HepG2 (cell line): ENCODE measurements around the gene HAS3. TPM values are rescaled to one million over a fixed set of nuclear protein-coding genes. Genes with fewer than 3 reads are reported as not detected.

Experiments used
- ATF3 ChIP-seq: sonication (generic); formaldehyde crosslinking; IDR thresholded peaks from 2 replicates; pipeline ENCODE4 v1.4.0; 2020; ENCODE audit warnings: missing genetic modification reagents
- ATF4 ChIP-seq, 2 experiments: fragments of 450-650 bp in 1 of 2; sonication (generic) in 1 of 2; formaldehyde crosslinking; IDR thresholded peaks; 2 replicates each; pipeline versions ENCODE4 v1.5.0 to v1.8.0; 2020 to 2022; ENCODE audit warnings: mild to moderate bottlenecking in 1 of 2, missing genetic modification reagents in 1 of 2
- ELF4 ChIP-seq: sonication (generic); formaldehyde crosslinking; IDR thresholded peaks from 2 replicates; pipeline ENCODE4 v1.5.0; 2020; ENCODE audit warnings: missing genetic modification reagents, mild to moderate bottlenecking, moderate library complexity, borderline replicate concordance
- MAFF ChIP-seq: IDR thresholded peaks from 2 replicates; pipeline ENCODE4 v1.6.1; 2011; ENCODE audit warnings: low read depth, low read length, improper control_type of control experiment
- MIXL1 ChIP-seq: IDR thresholded peaks from 2 replicates; pipeline ENCODE4 v1.6.1; 2016
- MLX ChIP-seq: IDR thresholded peaks from 2 replicates; pipeline ENCODE4 v1.6.1; 2016
- NFKB2 ChIP-seq: sonication (generic); formaldehyde crosslinking; IDR thresholded peaks from 2 replicates; pipeline ENCODE4 v1.4.0; 2020; ENCODE audit warnings: missing genetic modification reagents, borderline replicate concordance
- POLR2G ChIP-seq: fragments of 200-400 bp; formaldehyde crosslinking; IDR thresholded peaks from 2 replicates; pipeline ENCODE4 v1.6.1; 2018; ENCODE audit warnings: mild to moderate bottlenecking, low read depth, low read length, moderate library complexity
- RERE ChIP-seq: IDR thresholded peaks from 2 replicates; pipeline ENCODE4 v1.6.1; 2016; ENCODE audit warnings: low read depth, missing genetic modification reagents, missing compliant biosample characterization
- TBX3 ChIP-seq: fragments of 450-650 bp; IDR thresholded peaks from 2 replicates; pipeline ENCODE4 v1.6.1; 2017; ENCODE audit warnings: antibody characterized with exemption, mild to moderate bottlenecking, inconsistent platforms, borderline replicate concordance
- ZBTB34 ChIP-seq: sonication (generic); formaldehyde crosslinking; IDR thresholded peaks from 2 replicates; pipeline ENCODE4 v1.8.0; 2022; ENCODE audit warnings: mild to moderate bottlenecking, missing genetic modification reagents
- ZFP36L1 ChIP-seq: sonication (generic); formaldehyde crosslinking; IDR thresholded peaks from 2 replicates; pipeline ENCODE4 v1.8.0; 2022; ENCODE audit warnings: mild to moderate bottlenecking, missing genetic modification reagents, moderate library complexity
- ZNF17 ChIP-seq: sonication (generic); formaldehyde crosslinking; IDR thresholded peaks from 2 replicates; pipeline ENCODE4 v1.5.0; 2020; ENCODE audit warnings: mild to moderate bottlenecking, missing genetic modification reagents
- ZNF280B ChIP-seq: sonication (generic); formaldehyde crosslinking; IDR thresholded peaks from 2 replicates; pipeline ENCODE4 v1.5.0; 2020; ENCODE audit warnings: missing genetic modification reagents, mild to moderate bottlenecking, borderline replicate concordance
- ZNF317 ChIP-seq: sonication (generic); formaldehyde crosslinking; IDR thresholded peaks from 2 replicates; pipeline ENCODE4 v1.5.0; 2020; ENCODE audit warnings: mild to moderate bottlenecking, missing genetic modification reagents
- ZNF451 ChIP-seq: sonication (generic); formaldehyde crosslinking; IDR thresholded peaks from 2 replicates; pipeline ENCODE4 v1.5.0; 2020; ENCODE audit warnings: mild to moderate bottlenecking, missing genetic modification reagents
- ZNF570 ChIP-seq: sonication (generic); formaldehyde crosslinking; IDR thresholded peaks from 2 replicates; pipeline ENCODE4 v1.4.0; 2020; ENCODE audit warnings: mild to moderate bottlenecking, missing genetic modification reagents, borderline replicate concordance
- ZNF589 ChIP-seq: sonication (generic); formaldehyde crosslinking; conservative IDR thresholded peaks from 2 replicates; pipeline ENCODE4 v1.8.0; 2022; ENCODE audit warnings: mild to moderate bottlenecking, moderate library complexity, missing genetic modification reagents
- polyA plus RNA-seq, 8 experiments: library from polyadenylated mRNA; depleted of rRNA in 3 of 8; stranded (reverse) in 7 of 8; unstranded in 1 of 8; fragments of >200 nt; fragmentation: Illumina TruSeq in 4 of 8; extraction: Trizol in 4 of 8; gene quantifications; 2 replicates each; pipeline versions ENCODE4 v1.2.1 to v1.2.3, GENCODE V29; 2011 to 2016; ENCODE audit warnings: low read depth in 4 of 8, missing spikeins in 1 of 8, mixed read lengths in 1 of 8; ENCODE audit not compliant: insufficient read depth in 1 of 8
- total RNA-seq, 5 experiments: library from RNA; depleted of rRNA; stranded (reverse); fragments of >200 nt; fragmentation: Illumina TruSeq; extraction: Trizol; gene quantifications; 2 replicates each; pipeline ENCODE4 v1.2.3, GENCODE V29; 2016; ENCODE audit warnings: low read depth in 1 of 5

HAS3 gene
- total and polyA plus RNA-seq, 2 of the 13 experiments (the other 11 are each of a cell fraction or from before 2014, with no cell fraction given) = 0.04 to 0.30 TPM

- TF ChIP-seq RERE (CRISPR knock-in tag) = no peak
- no peak for TF ChIP-seq MAFF
- no peak for TF ChIP-seq ZNF570 (CRISPR knock-in tag)
- no peak for TF ChIP-seq ZNF17 (CRISPR knock-in tag)
- no peak for TF ChIP-seq ZFP36L1
- no peak for TF ChIP-seq ZNF317 (CRISPR knock-in tag)
- TF ChIP-seq TBX3 = no peak
- no peak for TF ChIP-seq ELF4
- TF ChIP-seq MLX (CRISPR knock-in tag) = peak; percentile 84; the same call in 1 of the 2 replicates
- TF ChIP-seq POLR2G = no peak
- 0 out of 2 replicates have a peak, but pooled peaks have one; percentile 69 for TF ChIP-seq ZBTB34
- 0 out of 2 replicates have a peak, but pooled peaks have one; percentile 7 for TF ChIP-seq ATF3 (CRISPR knock-in tag)
- 0 out of 2 replicates have a peak, but pooled peaks have one; percentile 15 for TF ChIP-seq ZNF589 (CRISPR knock-in tag)
- 0 out of 2 replicates have a peak, but pooled peaks have one; percentile 77 for TF ChIP-seq ZNF451
- TF ChIP-seq MIXL1 (CRISPR knock-in tag) = no peak
- peak; percentile 56; the same call in 1 of the 2 replicates for TF ChIP-seq NFKB2 (CRISPR knock-in tag)
- TF ChIP-seq ZNF280B (CRISPR knock-in tag) = peak; percentile 76; the same call in 1 of the 2 replicates
- peak in 1 of 2 experiments; percentile 23; a peak in 1 of 4 replicates for TF ChIP-seq ATF4 (CRISPR knock-in tag; IDR thresholded peaks at IDR 0.05)
Observed at GRCh38 chr16:69089091-69089910, 16.2 kb upstream of the HAS3 start (continued).
